Tibial artery (tissue), 4 donors: ENCODE results near the gene TGFBRAP1.
"Not testable (repeated sequence)": the region's sequence is repeated elsewhere in the genome, so short reads cannot be mapped to it uniquely, and the experiment has no call there.

Experiments
- DNase-seq, 2 donors: peaks; one replicate each; pipeline ENCODE4 v3.0.0-alpha.2; 2019
- H3K27ac ChIP-seq, 2 donors: fragments of 200-600 bp; sonication (generic) in 1 of 2; 1 replicate in 1 of 2; 2 replicates in 1 of 2; pipeline ENCODE4 v1.5.1; 2018 to 2019; ENCODE audit warnings: mild to moderate bottlenecking in 1 of 2
- H3K27me3 ChIP-seq, 2 donors: fragments of 200-600 bp; sonication (generic) in 1 of 2; one replicate each; pipeline versions ENCODE4 v1.5.1 to v1.6.0; 2016 to 2019
- H3K36me3 ChIP-seq, 3 donors: fragments of 200-600 bp; sonication (generic) in 2 of 3; one replicate each; pipeline ENCODE4 v1.5.1; 2016 to 2019; ENCODE audit warnings: mild to moderate bottlenecking in 2 of 3
- H3K4me1 ChIP-seq, 4 donors: fragments of 200-600 bp; sonication (generic) in 2 of 4; 1 replicate in 3 of 4; 2 replicates in 1 of 4; pipeline ENCODE4 v1.5.1; 2016 to 2019
- H3K4me3 ChIP-seq, 2 donors: fragments of 200-600 bp; sonication (generic) in 1 of 2; 1 replicate in 1 of 2; 2 replicates in 1 of 2; pipeline ENCODE4 v1.5.1; 2018 to 2019; ENCODE audit warnings: mild to moderate bottlenecking in 2 of 2
- H3K9me3 ChIP-seq, 3 donors: fragments of 200-600 bp; sonication (generic) in 1 of 3; one replicate each; pipeline ENCODE4 v1.5.1; 2016 to 2019
- intact Hi-C: fragments of 100-400 bp; cut with DNase I; formaldehyde crosslinking; loops from one replicate; pipeline ENCODE4 v1.15.0; 2023; ENCODE audit warnings: low total_unique reads
- TF ChIP-seq, protein P1 (sequence below), 2 experiments: fragments of 200-600 bp in 1 of 2; fragments of 450-650 bp in 1 of 2; IDR thresholded peaks; one replicate each; pipeline ENCODE4 v1.5.1; 2017 to 2019; ENCODE audit warnings: antibody characterized with exemption in 2 of 2, mild to moderate bottlenecking in 1 of 2, moderate library complexity in 1 of 2

The TGFBRAP1 gene

DNA sequence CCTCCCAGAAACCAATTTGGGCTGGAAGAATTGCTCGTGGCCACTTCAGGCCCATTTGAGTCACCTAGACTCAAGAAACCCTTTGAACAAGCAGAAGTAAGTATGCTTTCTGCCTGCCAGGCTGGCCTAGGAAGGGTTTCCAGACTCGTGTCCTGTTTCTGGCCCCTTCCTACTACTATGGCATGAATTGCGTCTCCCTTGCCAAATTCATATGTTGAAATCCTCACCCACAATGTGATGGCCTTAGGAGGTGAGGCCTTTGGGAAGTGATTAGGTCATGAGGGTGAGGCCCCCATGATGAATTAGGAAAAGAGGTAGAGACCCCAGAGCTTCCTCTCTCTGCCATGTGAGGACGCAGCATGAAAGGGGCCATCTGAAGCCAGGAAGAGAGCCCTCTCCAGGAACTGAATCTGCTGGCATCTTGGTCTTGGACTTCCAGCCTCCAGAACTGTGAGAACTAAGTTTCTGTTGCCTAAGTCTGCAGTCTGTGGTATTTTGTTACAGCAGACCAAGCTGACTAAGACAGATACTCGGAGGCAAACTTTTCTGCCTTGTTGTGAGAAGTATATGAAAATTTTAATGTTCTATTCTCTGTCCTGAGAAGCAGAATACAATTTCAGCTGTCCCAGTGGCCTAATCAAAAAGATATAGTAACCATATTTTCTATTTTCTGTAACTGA, 74.9 kb downstream of the TGFBRAP1 start:
- Histone ChIP-seq H3K4me1 (peaks cover 0 to 5% (median 0%) of the 10 kb centered on the region in 4 donors), H3K36me3 (no peaks in the 10 kb centered on the region), H3K27ac (no peak overlapping the region), H3K27me3 (no peaks in the 10 kb centered on the region), H3K4me3 (no peak overlapping the region), H3K9me3 (no peaks in the 10 kb centered on the region)
- TF ChIP-seq, protein P1, sequence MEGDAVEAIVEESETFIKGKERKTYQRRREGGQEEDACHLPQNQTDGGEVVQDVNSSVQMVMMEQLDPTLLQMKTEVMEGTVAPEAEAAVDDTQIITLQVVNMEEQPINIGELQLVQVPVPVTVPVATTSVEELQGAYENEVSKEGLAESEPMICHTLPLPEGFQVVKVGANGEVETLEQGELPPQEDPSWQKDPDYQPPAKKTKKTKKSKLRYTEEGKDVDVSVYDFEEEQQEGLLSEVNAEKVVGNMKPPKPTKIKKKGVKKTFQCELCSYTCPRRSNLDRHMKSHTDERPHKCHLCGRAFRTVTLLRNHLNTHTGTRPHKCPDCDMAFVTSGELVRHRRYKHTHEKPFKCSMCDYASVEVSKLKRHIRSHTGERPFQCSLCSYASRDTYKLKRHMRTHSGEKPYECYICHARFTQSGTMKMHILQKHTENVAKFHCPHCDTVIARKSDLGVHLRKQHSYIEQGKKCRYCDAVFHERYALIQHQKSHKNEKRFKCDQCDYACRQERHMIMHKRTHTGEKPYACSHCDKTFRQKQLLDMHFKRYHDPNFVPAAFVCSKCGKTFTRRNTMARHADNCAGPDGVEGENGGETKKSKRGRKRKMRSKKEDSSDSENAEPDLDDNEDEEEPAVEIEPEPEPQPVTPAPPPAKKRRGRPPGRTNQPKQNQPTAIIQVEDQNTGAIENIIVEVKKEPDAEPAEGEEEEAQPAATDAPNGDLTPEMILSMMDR (IDR thresholded peaks at IDR 0.05) = no peak
- intact Hi-C loops = no loop called here
- DNase-seq = no peak

DNA sequence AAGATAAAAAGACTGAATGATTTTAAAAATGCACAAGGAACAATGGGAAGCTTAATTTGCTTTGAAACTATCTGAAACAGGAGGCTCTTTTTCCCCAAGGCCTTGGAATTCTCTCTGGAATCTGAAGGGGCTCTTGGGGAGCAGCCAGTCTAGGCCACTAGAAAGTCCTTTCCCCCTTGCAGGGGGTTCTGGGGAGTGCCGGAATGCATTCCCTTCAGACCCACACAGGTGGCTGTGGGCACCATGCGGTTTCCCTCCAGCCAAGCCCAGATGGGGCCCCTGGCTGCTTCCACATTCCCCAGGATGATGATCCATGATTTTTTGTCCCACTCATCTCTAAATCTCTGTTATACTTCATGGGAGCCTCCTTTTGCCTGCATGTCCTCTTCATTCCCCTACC, 77.3 kb downstream of the TGFBRAP1 start:
- intact Hi-C loops = no loop called here
- Histone ChIP-seq H3K27me3 (no peaks in the 10 kb centered on the region), H3K36me3 (no peaks in the 10 kb centered on the region), H3K27ac (no peak overlapping the region), H3K4me1 (peaks cover 0 to 7% (median 0%) of the 10 kb centered on the region in 4 donors), H3K9me3 (no peaks in the 10 kb centered on the region), H3K4me3 (no peak overlapping the region)
- TF ChIP-seq, protein P1 (IDR thresholded peaks at IDR 0.05) = no peak
- no peak for DNase-seq

DNA sequence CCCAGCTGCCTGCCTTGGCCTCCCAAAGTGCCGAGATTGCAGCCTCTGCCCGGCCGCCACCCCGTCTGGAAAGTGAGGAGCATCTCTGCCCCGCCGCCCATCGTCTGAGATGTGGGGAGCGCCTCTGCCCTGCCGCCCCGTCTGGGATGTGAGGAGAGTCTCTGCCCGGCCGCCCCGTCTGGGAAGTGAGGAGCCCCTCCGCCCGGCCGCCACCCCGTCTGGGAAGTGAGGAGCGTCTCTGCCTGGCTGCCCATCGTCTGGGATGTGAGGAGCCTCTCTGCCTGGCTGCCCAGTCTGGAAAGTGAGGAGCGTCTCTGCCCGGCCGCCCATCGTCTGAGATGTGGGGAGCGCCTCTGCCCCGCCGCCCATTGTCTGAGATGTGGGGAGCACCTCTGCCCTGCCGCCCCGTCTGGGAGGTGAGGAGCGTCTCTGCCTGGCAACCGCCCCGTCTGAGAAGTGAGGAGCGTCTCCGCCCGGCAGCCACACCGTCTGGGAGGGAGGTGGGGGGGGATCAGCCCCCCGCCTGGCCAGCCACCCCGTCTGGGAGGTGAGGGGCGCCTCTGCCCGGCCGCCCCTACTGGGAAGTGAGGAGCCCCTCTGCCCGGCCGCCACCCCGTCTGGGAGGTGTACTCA, 78.4 kb downstream of the TGFBRAP1 start:
- H3K36me3 ChIP-seq, DNase-seq, H3K4me1 ChIP-seq, H3K27ac ChIP-seq, H3K4me3 ChIP-seq, intact Hi-C loops, H3K27me3 ChIP-seq, H3K9me3 ChIP-seq: not testable (repeated sequence)

DNA sequence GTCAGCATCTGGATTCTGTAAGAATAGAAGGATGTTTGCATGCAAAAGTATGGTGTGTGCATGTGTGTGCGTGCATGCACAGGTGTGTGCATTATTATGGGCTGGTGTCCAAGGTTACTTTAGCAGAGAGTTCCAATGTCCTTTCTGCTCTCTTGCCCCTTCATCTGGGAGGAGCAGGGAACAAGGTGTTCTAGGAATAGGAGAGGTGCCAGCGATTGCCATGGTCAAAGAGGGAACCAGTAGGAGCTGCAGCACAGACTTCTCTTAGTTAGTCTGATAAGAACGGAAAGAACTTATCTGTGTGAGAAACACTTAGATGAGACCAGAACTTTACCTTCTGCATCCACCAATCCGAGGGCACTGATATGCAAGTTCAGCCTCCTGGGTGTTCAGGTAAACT, 79.6 kb downstream of the TGFBRAP1 start:
- Histone ChIP-seq H3K36me3 (no peaks in the 10 kb centered on the region), H3K9me3 (no peaks in the 10 kb centered on the region), H3K4me1 (peaks cover 0 to 7% (median 0%) of the 10 kb centered on the region in 4 donors), H3K27ac (no peak overlapping the region), H3K4me3 (no peak overlapping the region), H3K27me3 (no peaks in the 10 kb centered on the region)
- intact Hi-C loops = no loop called here
- no peak for DNase-seq
- TF ChIP-seq, protein P1 (IDR thresholded peaks at IDR 0.05) = no peak

DNA sequence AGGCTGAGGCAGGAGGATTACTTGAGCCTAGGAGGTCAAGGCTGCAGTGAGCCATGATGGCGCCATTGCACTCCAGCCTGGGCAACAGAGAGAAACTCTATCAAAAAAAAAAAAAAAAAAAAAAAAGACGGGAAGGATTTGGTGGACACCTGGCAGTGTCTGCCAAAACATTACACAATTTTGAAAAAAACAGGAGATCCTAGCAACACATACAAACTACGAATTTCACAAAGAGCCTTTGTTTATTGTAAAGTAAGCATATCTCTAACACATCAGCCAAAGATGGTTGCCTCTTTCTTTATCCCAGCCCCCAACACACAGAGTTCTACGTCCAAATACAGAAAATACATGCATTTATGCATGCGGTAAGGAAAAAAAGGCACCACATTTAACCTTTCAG, 80.4 kb downstream of the TGFBRAP1 start:
- intact Hi-C loops = no loop called here
- Histone ChIP-seq H3K27me3 (no peaks in the 10 kb centered on the region), H3K4me3 (no peak overlapping the region), H3K9me3 (no peaks in the 10 kb centered on the region), H3K27ac (no peak overlapping the region), H3K36me3 (no peaks in the 10 kb centered on the region), H3K4me1 (peaks cover 0 to 7% (median 0%) of the 10 kb centered on the region in 4 donors)
- TF ChIP-seq, protein P1 (IDR thresholded peaks at IDR 0.05) = no peak
- DNase-seq = no peak

DNA sequence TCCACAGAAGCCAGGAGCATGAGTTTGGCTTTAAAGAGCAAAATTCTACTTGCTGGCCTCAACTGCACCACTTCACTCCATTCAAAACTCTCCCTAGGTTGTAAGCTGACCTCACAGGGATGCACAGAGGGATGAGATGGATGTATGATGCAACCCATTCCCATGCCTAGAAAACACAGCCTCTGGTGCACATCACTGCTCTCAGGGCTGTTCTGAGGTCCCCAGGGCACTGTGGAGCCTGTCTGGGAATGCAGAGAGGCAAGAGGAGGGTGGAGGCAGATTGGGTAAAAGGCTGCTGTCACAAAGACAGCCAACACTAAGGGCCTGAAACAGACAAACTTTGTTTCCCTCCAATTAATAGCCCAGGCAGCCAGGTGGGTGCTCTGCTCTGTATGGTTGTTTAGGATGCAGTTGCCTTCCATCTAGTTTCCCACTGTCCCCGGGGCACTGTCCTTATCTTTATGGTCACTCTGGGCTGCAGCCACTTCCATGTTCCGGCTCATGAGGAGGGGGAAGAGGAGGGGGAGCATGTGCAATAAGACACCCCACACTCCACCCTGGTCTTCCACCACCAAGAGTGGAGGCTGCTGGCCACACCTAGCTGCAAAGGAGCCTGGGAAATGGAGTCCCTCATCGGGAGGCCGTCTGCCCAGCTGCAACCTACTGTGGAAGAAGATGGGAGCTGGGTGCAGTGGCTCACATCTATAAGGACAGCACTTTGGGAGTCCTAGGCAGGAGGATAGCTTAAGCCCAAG, 81.0 kb downstream of the TGFBRAP1 start:
- Histone ChIP-seq H3K36me3 (no peaks in the 10 kb centered on the region), H3K9me3 (no peaks in the 10 kb centered on the region), H3K4me1 (peaks cover 0 to 7% (median 0%) of the 10 kb centered on the region in 4 donors), H3K4me3 (no peak overlapping the region), H3K27me3 (no peaks in the 10 kb centered on the region), H3K27ac (no peak overlapping the region)
- intact Hi-C loops = no loop called here
- TF ChIP-seq, protein P1 (IDR thresholded peaks at IDR 0.05) = no peak
- no peak for DNase-seq
